ENCODE results near the gene ANXA4.
"Not testable (repeated sequence)": the region's sequence is repeated elsewhere in the genome, so short reads cannot be mapped to it uniquely, and the experiment has no call there.

ANXA4 gene

GRCh38 chr2:69704446-69704845 lies 37.5 kb upstream of the ANXA4 start:
- no peak overlapping the region for H3K4me3 ChIP-seq (ENCODE audit: low read depth in 1 of 5, low read length in 5 of 5)
- H3K9ac ChIP-seq (ENCODE audit: low read length in 5 of 5): no peak overlapping the region
- H3K4me1 ChIP-seq (ENCODE audit: control insufficient read depth in 5 of 5, insufficient read depth in 5 of 5, low read length in 5 of 5): peaks cover 0 to 7% (median 3%) of the 10 kb centered on the region in 5 donors
- peak overlapping the region; percentile 17 for H3K27ac ChIP-seq (ENCODE audit: low read depth, low read length)
- H3K36me3 ChIP-seq (ENCODE audit: control insufficient read depth in 5 of 5, insufficient read depth in 5 of 5, low read length in 5 of 5): no peaks in the 10 kb centered on the region
- no peaks in the 10 kb centered on the region for H3K9me3 ChIP-seq (ENCODE audit: control insufficient read depth in 5 of 5, low read length in 5 of 5)
- H3K27me3 ChIP-seq (ENCODE audit: control insufficient read depth in 5 of 5, insufficient read depth in 4 of 5, low read length in 5 of 5): no peaks in the 10 kb centered on the region

DNA sequence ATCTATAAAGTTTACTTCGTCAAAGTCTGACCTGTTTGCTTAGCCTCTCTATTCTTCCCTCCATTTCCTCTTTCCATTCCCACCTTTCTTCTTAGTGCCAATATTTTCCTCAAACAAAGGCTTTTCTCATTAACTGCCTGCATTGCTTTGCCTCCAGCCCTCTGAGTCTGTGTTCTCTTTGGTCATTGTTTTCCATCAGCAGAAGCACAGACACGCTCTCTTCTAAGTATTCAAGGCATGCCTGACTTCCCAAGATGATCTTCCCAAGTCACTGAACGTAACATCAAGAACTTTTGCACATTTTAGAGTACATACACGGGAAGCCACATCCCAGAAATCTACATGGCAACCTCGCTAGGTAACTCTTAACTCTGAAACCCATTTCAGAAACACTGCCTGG lies 32.6 kb upstream of the ANXA4 start:
- Histone ChIP-seq H3K4me3 (ENCODE audit: low read depth in 1 of 5, low read length in 5 of 5) (no peak overlapping the region), H3K36me3 (ENCODE audit: control insufficient read depth in 5 of 5, insufficient read depth in 5 of 5, low read length in 5 of 5) (no peaks in the 10 kb centered on the region), H3K27me3 (ENCODE audit: control insufficient read depth in 5 of 5, insufficient read depth in 4 of 5, low read length in 5 of 5) (no peaks in the 10 kb centered on the region), H3K9ac (ENCODE audit: low read length in 5 of 5) (no peak overlapping the region), H3K27ac (ENCODE audit: low read depth, low read length) (no peak overlapping the region), H3K4me1 (ENCODE audit: control insufficient read depth in 5 of 5, insufficient read depth in 5 of 5, low read length in 5 of 5) (peaks cover 0 to 4% (median 3%) of the 10 kb centered on the region in 5 donors), H3K9me3 (ENCODE audit: control insufficient read depth in 5 of 5, low read length in 5 of 5) (no peaks in the 10 kb centered on the region)

DNA sequence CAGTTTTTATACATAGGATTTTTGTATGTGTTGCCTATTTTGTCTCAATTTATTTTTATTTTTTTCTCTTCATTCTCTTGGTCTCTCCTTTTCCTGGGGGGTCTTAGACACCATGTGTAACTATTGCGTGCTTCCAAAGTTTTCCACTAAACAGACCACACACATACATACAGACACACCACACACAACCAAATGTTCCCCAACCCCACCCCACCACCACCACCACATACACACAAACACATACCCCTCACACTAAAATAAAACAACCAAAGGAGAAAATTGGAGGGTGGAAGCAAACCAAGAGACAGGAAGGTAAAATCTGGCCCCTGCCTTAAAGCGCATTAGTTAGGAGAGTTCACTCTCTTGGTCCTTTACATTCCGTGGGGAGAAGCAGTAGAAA lies 30.0 kb upstream of the ANXA4 start:
- Histone ChIP-seq H3K27ac (ENCODE audit: low read depth, low read length) (no peak overlapping the region), H3K4me1 (ENCODE audit: control insufficient read depth in 5 of 5, insufficient read depth in 5 of 5, low read length in 5 of 5) (peaks cover 0 to 7% (median 3%) of the 10 kb centered on the region in 5 donors), H3K27me3 (ENCODE audit: control insufficient read depth in 5 of 5, insufficient read depth in 4 of 5, low read length in 5 of 5) (no peaks in the 10 kb centered on the region), H3K36me3 (ENCODE audit: control insufficient read depth in 5 of 5, insufficient read depth in 5 of 5, low read length in 5 of 5) (no peaks in the 10 kb centered on the region), H3K9me3 (ENCODE audit: control insufficient read depth in 5 of 5, low read length in 5 of 5) (no peaks in the 10 kb centered on the region), H3K4me3 (ENCODE audit: low read depth in 1 of 5, low read length in 5 of 5) (no peak overlapping the region), H3K9ac (ENCODE audit: low read length in 5 of 5) (no peak overlapping the region)

DNA sequence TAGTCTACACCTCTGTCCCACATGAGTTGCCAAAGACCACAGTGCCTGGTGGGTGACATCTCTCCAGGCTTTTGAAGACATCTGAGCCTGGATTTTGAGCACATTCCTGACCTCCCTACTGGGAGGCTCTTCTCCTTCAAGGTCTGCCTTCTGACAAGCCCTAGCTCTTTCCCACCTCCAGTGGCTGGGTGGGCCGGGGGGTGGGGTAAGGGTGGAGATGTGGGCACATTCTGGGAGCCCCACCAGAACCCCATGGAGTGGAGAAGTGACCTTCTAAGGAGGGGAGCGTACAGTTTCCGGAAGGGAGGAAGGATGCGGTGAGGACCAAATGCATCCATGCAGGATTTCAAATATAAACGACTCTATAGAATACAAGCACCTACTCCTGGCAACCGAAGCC lies 27.9 kb upstream of the ANXA4 start:
- H3K27ac ChIP-seq (ENCODE audit: low read depth, low read length): no peak overlapping the region
- peaks cover 0 to 7% (median 3%) of the 10 kb centered on the region in 5 donors for H3K4me1 ChIP-seq (ENCODE audit: control insufficient read depth in 5 of 5, insufficient read depth in 5 of 5, low read length in 5 of 5)
- H3K9me3 ChIP-seq (ENCODE audit: control insufficient read depth in 5 of 5, low read length in 5 of 5): no peaks in the 10 kb centered on the region
- H3K36me3 ChIP-seq (ENCODE audit: control insufficient read depth in 5 of 5, insufficient read depth in 5 of 5, low read length in 5 of 5): no peaks in the 10 kb centered on the region
- no peak overlapping the region for H3K4me3 ChIP-seq (ENCODE audit: low read depth in 1 of 5, low read length in 5 of 5)
- H3K27me3 ChIP-seq (ENCODE audit: control insufficient read depth in 5 of 5, insufficient read depth in 4 of 5, low read length in 5 of 5): no peaks in the 10 kb centered on the region
- H3K9ac ChIP-seq (ENCODE audit: low read length in 5 of 5): no peak overlapping the region

GRCh38 chr2:69714539-69715220 lies 27.3 kb upstream of the ANXA4 start:
- not testable (repeated sequence) for H3K9me3 ChIP-seq (ENCODE audit: control insufficient read depth in 5 of 5, low read length in 5 of 5); H3K27me3 ChIP-seq (ENCODE audit: control insufficient read depth in 5 of 5, insufficient read depth in 4 of 5, low read length in 5 of 5); H3K27ac ChIP-seq (ENCODE audit: low read depth, low read length); H3K9ac ChIP-seq (ENCODE audit: low read length in 5 of 5); H3K36me3 ChIP-seq (ENCODE audit: control insufficient read depth in 5 of 5, insufficient read depth in 5 of 5, low read length in 5 of 5); H3K4me1 ChIP-seq (ENCODE audit: control insufficient read depth in 5 of 5, insufficient read depth in 5 of 5, low read length in 5 of 5)
- H3K4me3 ChIP-seq (ENCODE audit: low read depth in 1 of 5, low read length in 5 of 5): peak overlapping the region in 1 of 5 donors; percentile 8

DNA sequence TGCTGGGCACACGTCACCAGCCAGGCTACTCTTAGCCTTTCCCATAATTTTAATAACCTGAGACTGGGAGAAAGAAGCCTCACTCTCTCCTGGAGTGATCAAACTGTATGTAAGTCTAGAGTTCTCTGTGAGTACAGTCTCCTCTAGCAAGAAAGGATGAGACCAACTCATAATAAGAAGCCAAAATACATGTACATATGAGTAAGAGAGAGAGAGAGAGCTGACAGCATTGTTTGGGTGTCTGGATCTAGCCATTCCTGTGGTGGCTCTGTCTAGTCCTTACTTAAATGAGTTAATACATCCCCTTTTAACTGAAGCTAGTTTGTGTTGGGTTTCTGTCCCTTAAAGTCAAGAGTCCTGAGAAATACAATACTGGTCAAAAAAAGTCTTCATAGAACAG lies 26.0 kb upstream of the ANXA4 start:
- H3K9me3 ChIP-seq (ENCODE audit: control insufficient read depth in 5 of 5, low read length in 5 of 5): no peaks in the 10 kb centered on the region
- H3K4me3 ChIP-seq (ENCODE audit: low read depth in 1 of 5, low read length in 5 of 5): no peak overlapping the region
- H3K4me1 ChIP-seq (ENCODE audit: control insufficient read depth in 5 of 5, insufficient read depth in 5 of 5, low read length in 5 of 5): peaks cover 0 to 7% (median 3%) of the 10 kb centered on the region in 5 donors
- no peaks in the 10 kb centered on the region for H3K27me3 ChIP-seq (ENCODE audit: control insufficient read depth in 5 of 5, insufficient read depth in 4 of 5, low read length in 5 of 5)
- no peaks in the 10 kb centered on the region for H3K36me3 ChIP-seq (ENCODE audit: control insufficient read depth in 5 of 5, insufficient read depth in 5 of 5, low read length in 5 of 5)
- no peak overlapping the region for H3K9ac ChIP-seq (ENCODE audit: low read length in 5 of 5)
- no peak overlapping the region for H3K27ac ChIP-seq (ENCODE audit: low read depth, low read length)

- H3K4me3 ChIP-seq (ENCODE audit: low read depth in 1 of 5, low read length in 5 of 5): no peak overlapping the region
- peaks cover 0 to 7% (median 3%) of the 10 kb centered on the region in 5 donors for H3K4me1 ChIP-seq (ENCODE audit: control insufficient read depth in 5 of 5, insufficient read depth in 5 of 5, low read length in 5 of 5)
- H3K27ac ChIP-seq (ENCODE audit: low read depth, low read length): no peak overlapping the region
- no peak overlapping the region for H3K9ac ChIP-seq (ENCODE audit: low read length in 5 of 5)
- no peaks in the 10 kb centered on the region for H3K27me3 ChIP-seq (ENCODE audit: control insufficient read depth in 5 of 5, insufficient read depth in 4 of 5, low read length in 5 of 5)
- H3K36me3 ChIP-seq (ENCODE audit: control insufficient read depth in 5 of 5, insufficient read depth in 5 of 5, low read length in 5 of 5): no peaks in the 10 kb centered on the region
- no peaks in the 10 kb centered on the region for H3K9me3 ChIP-seq (ENCODE audit: control insufficient read depth in 5 of 5, low read length in 5 of 5)
Observed at GRCh38 chr2:69716555-69717120, 25.3 kb upstream of the ANXA4 start.

DNA sequence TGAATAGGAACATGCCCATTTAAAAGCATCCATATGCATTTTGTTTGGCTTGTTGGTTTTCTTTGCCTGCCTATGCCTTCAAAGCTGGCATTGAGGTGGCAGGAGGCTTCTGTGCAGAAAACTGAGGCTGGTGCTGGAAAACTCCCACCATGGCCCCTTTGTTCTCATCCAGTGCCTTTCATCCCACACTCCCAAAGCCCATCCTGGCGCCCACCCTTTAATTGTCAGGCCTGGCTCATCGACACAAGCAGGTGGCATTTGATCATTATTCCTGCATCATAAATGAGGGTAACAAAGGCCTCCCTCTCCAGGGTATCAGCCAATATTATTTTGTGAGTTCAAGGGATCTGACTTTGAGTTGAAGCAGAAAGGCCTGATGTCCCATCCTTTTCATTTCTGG lies 24.7 kb upstream of the ANXA4 start:
- H3K4me1 ChIP-seq (ENCODE audit: control insufficient read depth in 5 of 5, insufficient read depth in 5 of 5, low read length in 5 of 5): peaks cover 0 to 7% (median 3%) of the 10 kb centered on the region in 5 donors
- no peak overlapping the region for H3K4me3 ChIP-seq (ENCODE audit: low read depth in 1 of 5, low read length in 5 of 5)
- H3K27ac ChIP-seq (ENCODE audit: low read depth, low read length): no peak overlapping the region
- H3K9me3 ChIP-seq (ENCODE audit: control insufficient read depth in 5 of 5, low read length in 5 of 5): no peaks in the 10 kb centered on the region
- no peaks in the 10 kb centered on the region for H3K27me3 ChIP-seq (ENCODE audit: control insufficient read depth in 5 of 5, insufficient read depth in 4 of 5, low read length in 5 of 5)
- H3K9ac ChIP-seq (ENCODE audit: low read length in 5 of 5): no peak overlapping the region
- no peaks in the 10 kb centered on the region for H3K36me3 ChIP-seq (ENCODE audit: control insufficient read depth in 5 of 5, insufficient read depth in 5 of 5, low read length in 5 of 5)

- Histone ChIP-seq H3K4me1 (ENCODE audit: control insufficient read depth in 5 of 5, insufficient read depth in 5 of 5, low read length in 5 of 5) (peaks cover 0 to 7% (median 3%) of the 10 kb centered on the region in 5 donors), H3K4me3 (ENCODE audit: low read depth in 1 of 5, low read length in 5 of 5) (no peak overlapping the region), H3K9ac (ENCODE audit: low read length in 5 of 5) (no peak overlapping the region), H3K9me3 (ENCODE audit: control insufficient read depth in 5 of 5, low read length in 5 of 5) (no peaks in the 10 kb centered on the region), H3K36me3 (ENCODE audit: control insufficient read depth in 5 of 5, insufficient read depth in 5 of 5, low read length in 5 of 5) (no peaks in the 10 kb centered on the region), H3K27me3 (ENCODE audit: control insufficient read depth in 5 of 5, insufficient read depth in 4 of 5, low read length in 5 of 5) (no peaks in the 10 kb centered on the region), H3K27ac (ENCODE audit: low read depth, low read length) (no peak overlapping the region)
Observed at GRCh38 chr2:69717861-69718273, 24.1 kb upstream of the ANXA4 start.

DNA sequence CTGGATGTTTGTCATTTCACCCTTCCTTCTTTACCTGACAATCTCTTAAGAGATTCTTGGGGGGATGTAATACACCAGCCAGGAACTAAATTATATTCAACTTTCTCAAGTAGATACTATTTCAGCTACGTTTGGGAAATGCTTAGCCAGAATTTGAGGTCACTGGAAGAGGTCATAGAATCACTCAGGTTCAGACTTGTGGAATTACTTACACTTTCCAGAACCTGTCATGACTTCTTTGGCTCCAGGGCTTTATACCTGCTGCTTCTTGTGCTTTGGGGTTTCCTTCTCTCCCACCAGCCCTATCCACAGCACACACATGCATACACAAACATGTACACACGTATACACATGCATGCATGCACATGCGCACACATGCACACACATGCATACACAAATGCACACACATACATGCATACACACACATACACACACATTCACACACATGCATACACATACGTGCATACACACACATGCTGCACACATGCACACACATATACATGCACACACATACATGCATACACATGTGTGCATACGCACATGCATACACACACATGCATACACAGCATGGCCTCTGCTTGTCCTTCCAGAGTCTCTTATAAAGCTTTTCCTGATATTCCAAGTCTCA lies 23.5 kb upstream of the ANXA4 start:
- H3K9me3 ChIP-seq (ENCODE audit: control insufficient read depth in 5 of 5, low read length in 5 of 5): no peaks in the 10 kb centered on the region
- no peak overlapping the region for H3K27ac ChIP-seq (ENCODE audit: low read depth, low read length)
- peaks cover 0 to 7% (median 3%) of the 10 kb centered on the region in 5 donors for H3K4me1 ChIP-seq (ENCODE audit: control insufficient read depth in 5 of 5, insufficient read depth in 5 of 5, low read length in 5 of 5)
- no peaks in the 10 kb centered on the region for H3K36me3 ChIP-seq (ENCODE audit: control insufficient read depth in 5 of 5, insufficient read depth in 5 of 5, low read length in 5 of 5)
- H3K27me3 ChIP-seq (ENCODE audit: control insufficient read depth in 5 of 5, insufficient read depth in 4 of 5, low read length in 5 of 5): no peaks in the 10 kb centered on the region
- no peak overlapping the region for H3K4me3 ChIP-seq (ENCODE audit: low read depth in 1 of 5, low read length in 5 of 5)
- H3K9ac ChIP-seq (ENCODE audit: low read length in 5 of 5): no peak overlapping the region

Measured in subcutaneous abdominal adipose tissue (tissue), 5 donors.